Measurements from ENCODE around the gene HOXB4.

DNA sequence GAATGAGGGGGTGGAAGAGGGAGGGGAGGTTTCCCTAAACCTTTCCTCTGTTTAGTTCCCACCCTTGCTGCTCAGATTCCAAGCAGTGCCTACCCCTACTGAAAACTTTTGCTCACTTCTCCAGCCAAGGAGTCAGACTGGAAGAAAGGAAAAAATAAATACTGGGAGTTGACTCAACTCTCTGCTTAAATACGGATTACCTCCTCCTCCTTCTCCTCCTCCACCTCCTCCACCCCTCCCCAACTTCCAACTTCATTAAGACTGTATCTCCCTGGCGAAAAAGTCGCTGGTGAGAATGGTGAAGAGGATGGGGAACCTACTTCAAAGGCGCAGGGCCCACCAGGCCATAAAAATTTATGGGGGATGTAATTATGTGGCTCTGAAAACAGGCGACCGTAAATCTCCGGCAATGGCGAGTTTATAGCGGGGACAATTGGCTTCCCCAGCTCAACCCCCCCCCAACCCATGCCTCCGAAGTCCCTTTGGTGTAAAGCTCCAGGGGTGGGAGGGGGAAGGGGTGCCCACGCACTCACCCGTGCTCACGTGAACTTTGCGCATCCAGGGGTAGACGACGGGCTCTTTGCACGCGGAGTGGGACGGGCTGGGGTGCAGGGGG is 712 bp downstream of the HOXB4 start:
- TF ChIP-seq, protein P1, sequence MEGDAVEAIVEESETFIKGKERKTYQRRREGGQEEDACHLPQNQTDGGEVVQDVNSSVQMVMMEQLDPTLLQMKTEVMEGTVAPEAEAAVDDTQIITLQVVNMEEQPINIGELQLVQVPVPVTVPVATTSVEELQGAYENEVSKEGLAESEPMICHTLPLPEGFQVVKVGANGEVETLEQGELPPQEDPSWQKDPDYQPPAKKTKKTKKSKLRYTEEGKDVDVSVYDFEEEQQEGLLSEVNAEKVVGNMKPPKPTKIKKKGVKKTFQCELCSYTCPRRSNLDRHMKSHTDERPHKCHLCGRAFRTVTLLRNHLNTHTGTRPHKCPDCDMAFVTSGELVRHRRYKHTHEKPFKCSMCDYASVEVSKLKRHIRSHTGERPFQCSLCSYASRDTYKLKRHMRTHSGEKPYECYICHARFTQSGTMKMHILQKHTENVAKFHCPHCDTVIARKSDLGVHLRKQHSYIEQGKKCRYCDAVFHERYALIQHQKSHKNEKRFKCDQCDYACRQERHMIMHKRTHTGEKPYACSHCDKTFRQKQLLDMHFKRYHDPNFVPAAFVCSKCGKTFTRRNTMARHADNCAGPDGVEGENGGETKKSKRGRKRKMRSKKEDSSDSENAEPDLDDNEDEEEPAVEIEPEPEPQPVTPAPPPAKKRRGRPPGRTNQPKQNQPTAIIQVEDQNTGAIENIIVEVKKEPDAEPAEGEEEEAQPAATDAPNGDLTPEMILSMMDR (conservative IDR thresholded peaks at IDR 0.05 in 1 of 2, IDR thresholded peaks at IDR 0.05 in 1 of 2; ENCODE audit: low read depth in 1 of 2, low read length in 2 of 2): no peak
- TF ChIP-seq EZH2 (IDR thresholded peaks at IDR 0.05; ENCODE audit: low read length, missing control alignments): no peak
